Coronary artery (tissue), 2 donors: ENCODE data around the gene C19orf85.

ENCODE experiments used
- DNase-seq: peaks from one replicate; pipeline ENCODE4 v3.0.0-alpha.2; 2017; ENCODE audit warnings: low spot score
- H3K27ac ChIP-seq, 2 donors: fragments of 200-600 bp; sonication (generic); one replicate each; pipeline ENCODE4 v1.5.1; 2016 to 2019
- H3K4me3 ChIP-seq: fragments of 200-600 bp; sonication (generic); 2 replicates; pipeline ENCODE4 v1.5.1; 2016; ENCODE audit warnings: mild to moderate bottlenecking, moderate library complexity
- CTCF ChIP-seq: fragments of 200-600 bp; sonication (generic); IDR thresholded peaks from one replicate; pipeline ENCODE4 v1.5.1; 2019; ENCODE audit warnings: antibody characterized with exemption

Gene C19orf85

GRCh38 chr19:55447421-55448174 lies 17.0 kb downstream of the C19orf85 start:
- DNase-seq, result no peak

GRCh38 chr19:55446060-55446459 lies 18.5 kb downstream of the C19orf85 start:
- H3K27ac ChIP-seq, result no peak overlapping the region
- no peak for TF ChIP-seq CTCF
- DNase-seq, result no peak
- H3K4me3 ChIP-seq, result no peak overlapping the region

More at GRCh38 chr19:55447421-55448174, 17.0 kb downstream of the C19orf85 start:
- Histone ChIP-seq H3K27ac (no peak overlapping the region), H3K4me3 (no peak overlapping the region)
- TF ChIP-seq CTCF, result no peak

- Histone ChIP-seq H3K27ac (no peak overlapping the region), H3K4me3 (no peak overlapping the region)
- no peak for DNase-seq
- TF ChIP-seq CTCF, result no peak
Measured at GRCh38 chr19:55444646-55445045, 19.9 kb downstream of the C19orf85 start.

GRCh38 chr19:55443824-55444480 lies 20.6 kb downstream of the C19orf85 start:
- no peak for TF ChIP-seq CTCF

GRCh38 chr19:55443045-55443823 lies 21.3 kb downstream of the C19orf85 start, which contains the start of gene SHISA7:
Gene SHISA7, minus strand, starts transcription at chr19:55443300. Its CDS starts 437 bp downstream, at chr19:55442863.
- Histone ChIP-seq H3K27ac (no peak within 1 kb of the TSS), H3K4me3 (no peak within 1 kb of the TSS)
- no peak for DNase-seq
- TF ChIP-seq CTCF, result no peak

More at GRCh38 chr19:55443824-55444480, 20.6 kb downstream of the C19orf85 start:
- no peak overlapping the region for H3K27ac ChIP-seq
- H3K4me3 ChIP-seq, result no peak overlapping the region
- no peak for DNase-seq

- H3K27ac ChIP-seq, result no peak overlapping the region
- DNase-seq, result no peak
- H3K4me3 ChIP-seq, result no peak overlapping the region
- no peak for TF ChIP-seq CTCF
Measured at GRCh38 chr19:55442372-55442961, 22.1 kb downstream of the C19orf85 start.
